Stimulated activated CD4-positive, alpha-beta T cell treated with anti-CD3 and anti-CD28 coated beads, Interleukin-15, amount 100 ng/mL, for 1 hour (primary cell): Measurements from ENCODE around the gene RRAGD.
A peak's percentile ranks its signal among the peaks of the same experiment; 100 is the strongest.

Experiments
- DNase-seq, 2 donors: peaks; one replicate each; pipeline ENCODE4 v3.0.0-alpha.2; 2020; ENCODE audit warnings: low read depth in 1 of 2, low spot score in 1 of 2

RRAGD gene

GRCh38 chr6:89412071-89413005, at the start of gene RRAGD:
Gene RRAGD, minus strand, starts transcription at chr6:89412273. Its CDS starts 280 bp downstream, at chr6:89411993.
- peak; percentile 20 to 53 for DNase-seq

DNA sequence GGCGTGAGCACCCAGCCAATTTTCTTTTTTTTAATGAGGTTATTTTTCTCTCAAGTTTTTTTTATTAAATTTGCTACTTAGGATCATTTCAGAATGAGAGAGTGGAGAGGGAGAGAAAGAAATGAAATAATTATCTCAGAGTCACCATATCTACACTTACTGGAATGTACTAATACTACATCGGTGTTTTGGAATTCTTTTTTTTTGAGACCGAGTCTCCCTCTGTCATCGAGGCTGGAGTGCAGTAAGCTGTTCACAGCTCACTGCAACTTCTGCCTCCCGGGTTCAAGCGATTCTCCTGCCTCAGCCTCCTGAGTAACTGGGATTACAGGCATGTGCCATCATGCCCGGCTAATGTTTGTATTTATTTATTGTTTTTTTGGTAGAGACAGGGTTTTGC, 48.6 kb upstream of the RRAGD start:
- no peak for DNase-seq

DNA sequence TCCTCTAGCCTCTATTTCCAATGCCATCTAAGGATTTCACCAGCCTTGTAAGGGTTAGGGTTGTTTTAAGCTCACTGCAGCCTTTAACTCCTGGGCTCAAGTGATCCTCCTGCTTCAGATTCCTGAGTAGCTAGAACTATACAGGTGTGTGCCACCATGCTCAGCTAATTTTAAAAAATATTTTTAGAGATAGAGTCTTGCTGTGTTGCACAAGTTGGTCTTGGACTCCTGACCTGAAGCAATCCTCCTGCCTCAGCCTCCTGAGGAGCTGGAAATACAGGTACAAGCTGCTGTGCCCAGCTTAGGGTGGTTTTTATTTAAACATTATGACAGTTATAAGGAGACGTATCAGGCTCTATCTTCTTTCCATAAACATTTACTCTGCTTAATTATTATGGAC, 47.4 kb upstream of the RRAGD start:
- DNase-seq: no peak

DNA sequence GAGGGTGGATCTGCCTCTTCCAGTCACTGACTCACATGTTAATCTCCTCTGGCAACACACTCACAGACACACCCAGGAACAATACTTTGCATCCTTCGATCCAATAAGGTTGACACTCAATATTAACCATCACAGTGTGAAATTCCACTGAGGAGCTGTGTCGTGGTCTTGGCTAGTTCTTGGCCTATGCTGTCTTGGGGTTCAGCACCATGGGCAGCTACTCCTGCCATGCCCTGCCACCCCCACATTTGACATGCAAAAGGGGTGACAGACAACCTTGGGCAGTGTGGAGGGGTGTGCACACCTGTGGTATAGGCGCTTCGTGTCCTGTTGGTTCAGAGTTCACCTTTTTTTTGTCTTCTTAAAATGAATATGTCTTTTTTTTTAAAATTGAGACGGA, 46.6 kb upstream of the RRAGD start:
- DNase-seq: no peak

DNA sequence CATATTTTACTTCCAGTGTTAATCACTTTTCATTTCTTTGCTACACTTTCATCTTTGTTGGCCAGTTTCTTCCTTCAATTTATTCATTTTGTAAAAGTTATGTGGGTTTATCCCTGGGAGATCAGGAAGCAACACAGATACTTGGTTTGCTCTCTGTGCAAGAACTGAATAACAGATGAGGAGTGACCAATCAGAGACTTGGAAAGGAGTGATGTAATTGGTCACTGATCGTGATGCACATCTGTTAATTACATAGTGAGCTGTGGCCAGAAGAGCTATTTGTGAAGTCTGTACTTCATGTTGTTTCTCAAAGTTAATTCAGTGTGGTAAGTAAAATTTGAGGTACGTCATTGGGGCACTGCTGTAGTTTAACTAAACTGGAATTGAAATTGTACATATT, 42.2 kb upstream of the RRAGD start:
- DNase-seq: no peak

DNA sequence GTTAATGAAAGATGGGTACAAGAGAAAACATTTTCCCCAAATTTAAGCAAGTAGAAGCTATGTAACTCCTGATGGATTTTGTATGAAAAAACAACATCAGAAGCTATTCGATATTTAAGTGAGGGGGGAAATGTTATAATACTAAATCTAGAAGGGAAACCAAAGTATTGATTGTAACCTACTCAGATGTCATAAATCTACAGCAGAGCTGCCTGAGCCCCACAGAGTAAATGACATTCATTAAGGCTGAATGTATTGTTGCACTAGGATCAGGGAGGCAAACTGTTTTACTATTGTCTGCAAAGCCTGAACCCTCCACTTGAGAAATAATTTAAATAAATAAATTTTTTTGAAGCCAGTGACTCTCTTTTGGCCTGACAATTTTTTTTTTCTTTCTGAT, 40.2 kb upstream of the RRAGD start:
- no peak for DNase-seq

DNA sequence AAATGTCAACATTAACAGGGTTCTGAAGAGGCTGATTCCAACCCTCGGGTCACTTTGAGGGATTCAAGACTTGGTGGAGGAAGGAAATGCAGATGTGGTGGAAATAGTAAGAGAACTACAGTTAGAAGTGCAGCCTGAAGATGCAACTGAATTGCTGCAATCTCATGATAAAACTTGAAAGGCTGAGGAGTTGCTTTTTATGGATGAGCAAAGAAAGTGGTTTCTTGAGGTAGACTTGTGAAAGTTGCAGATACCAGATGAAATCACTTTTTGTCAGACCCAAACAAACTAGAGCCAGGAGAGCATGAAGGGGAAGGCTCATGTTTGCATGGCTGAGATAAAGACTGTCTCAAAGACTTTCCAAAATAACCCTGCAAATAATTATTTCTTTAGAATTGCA, 37.1 kb upstream of the RRAGD start:
- no peak for DNase-seq

- no peak for DNase-seq
Measured at GRCh38 chr6:89443658-89444057, 31.6 kb upstream of the RRAGD start.

DNA sequence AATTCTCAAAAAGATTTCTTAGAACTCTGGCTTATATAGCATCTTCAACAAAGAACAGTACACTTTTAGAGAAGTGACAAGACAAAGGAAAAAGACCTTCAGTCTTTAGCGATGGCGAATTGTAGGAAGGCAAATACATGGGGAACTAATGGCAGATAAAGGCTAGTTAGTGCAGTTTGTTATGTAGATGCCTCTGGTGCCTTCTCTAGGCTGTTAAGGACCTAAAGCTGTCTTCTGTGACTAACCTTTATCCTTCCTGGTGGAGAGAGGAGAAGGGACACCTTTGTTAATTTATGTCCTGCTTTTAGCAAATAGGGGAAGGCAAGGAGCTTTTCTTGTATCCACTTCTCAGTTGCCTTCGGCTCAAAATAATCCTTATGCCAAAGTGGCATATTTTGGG, 28.1 kb upstream of the RRAGD start:
- no peak for DNase-seq

DNA sequence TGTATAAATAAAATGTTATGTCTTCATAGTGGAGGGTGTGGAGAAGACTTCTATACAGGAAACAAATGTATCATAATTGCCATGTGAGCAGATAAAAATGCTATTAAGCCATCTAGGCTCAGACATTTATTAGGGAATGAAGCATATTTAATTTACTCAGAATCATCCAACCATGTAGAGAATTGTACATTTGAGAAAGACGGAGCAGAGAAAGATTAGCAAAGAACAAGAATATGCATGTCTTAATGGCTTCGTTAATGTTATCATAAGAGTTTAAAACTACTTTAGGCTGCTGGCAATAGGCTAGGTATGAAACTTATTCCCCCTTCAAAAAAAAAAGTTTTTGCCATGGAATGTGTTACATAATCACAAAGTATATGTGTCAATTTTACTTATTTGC, 26.9 kb upstream of the RRAGD start:
- no peak for DNase-seq

GRCh38 chr6:89438248-89438647, 26.2 kb upstream of the RRAGD start:
- DNase-seq: no peak

- no peak for DNase-seq
Measured at GRCh38 chr6:89436226-89436625, 24.2 kb upstream of the RRAGD start.

DNA sequence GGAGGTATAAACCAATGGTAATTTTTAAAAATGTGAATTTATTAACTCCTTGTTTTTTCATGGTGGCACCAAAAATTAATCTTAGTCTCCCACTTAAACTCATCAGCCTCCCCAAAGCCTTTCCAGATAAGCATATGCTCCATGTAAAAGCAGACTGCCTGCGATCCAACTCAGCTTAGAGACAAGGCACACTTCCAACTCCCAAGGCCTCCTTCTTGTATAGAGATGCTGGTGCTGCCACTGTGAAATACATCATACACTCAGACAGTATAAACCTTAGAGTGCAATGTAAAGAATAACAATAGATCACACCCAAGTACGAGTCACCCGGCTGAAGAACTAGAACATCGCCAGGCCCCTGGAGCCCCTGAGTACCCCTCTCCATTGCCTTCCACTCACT, 22.9 kb upstream of the RRAGD start:
- no peak for DNase-seq

GRCh38 chr6:89434150-89434499, 22.1 kb upstream of the RRAGD start:
- no peak for DNase-seq

DNA sequence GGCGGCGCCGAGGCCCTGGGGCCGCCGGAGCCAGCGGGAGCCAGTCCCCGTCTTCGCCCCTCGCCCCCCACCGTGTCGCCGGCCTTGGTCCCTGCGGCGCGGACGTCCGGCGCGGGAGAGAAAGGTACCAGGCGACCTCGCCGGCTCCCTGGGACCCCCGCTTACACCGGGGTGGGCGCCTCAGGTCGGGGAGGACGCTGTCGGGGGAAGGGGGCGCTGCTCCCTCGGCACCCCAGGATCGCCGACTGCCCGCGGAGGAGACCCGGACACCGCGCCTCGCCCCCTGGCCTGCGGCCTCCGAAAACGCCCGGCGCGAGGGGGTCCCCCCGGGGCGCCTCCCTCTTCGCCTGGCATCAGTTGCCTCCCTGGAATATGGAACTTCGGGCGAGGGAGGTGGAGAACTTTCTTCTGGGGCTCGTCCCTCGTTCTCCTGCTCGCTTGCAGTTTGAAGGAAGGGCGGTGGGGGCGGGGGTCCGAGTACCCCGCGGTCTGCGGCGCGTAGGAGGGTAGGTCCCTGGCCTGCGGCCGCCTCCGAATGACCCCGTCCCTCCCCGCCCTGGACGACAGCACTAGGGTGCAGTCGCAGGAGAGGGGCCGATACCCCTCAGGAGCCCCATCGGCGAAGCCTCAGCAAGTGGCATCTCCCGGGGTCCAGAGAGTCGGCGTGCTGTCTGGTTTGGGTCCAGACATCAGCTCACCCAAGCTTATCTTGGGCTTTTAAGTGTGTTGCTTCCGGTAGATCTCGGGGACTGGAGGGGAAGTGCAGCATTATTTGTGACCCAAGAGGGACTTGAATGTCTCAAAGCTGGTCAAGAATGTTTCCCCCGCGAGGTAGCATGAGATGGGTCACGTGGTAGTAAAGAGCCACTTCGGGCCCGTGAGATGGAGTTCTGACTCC, 21.4 kb upstream of the RRAGD start:
- DNase-seq: no peak

DNA sequence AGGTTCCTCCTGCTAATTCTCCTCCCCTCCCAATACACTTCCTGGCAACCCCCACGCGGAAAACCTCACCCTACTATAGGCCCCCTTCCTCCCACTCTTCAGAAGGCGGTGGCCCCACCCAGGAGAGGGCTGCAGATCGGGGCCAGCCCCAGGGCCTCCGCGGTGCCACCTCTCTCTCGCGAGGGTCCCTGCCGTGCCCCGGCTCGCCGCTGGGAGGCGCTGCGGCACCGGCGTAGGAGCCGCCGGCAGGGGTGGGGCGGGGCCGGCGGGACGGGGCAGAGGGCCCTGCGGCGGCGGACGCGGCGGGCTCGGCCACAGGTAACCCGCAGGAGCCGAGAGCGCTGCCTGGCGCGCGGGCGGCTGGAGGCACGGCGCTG, 20.8 kb upstream of the RRAGD start, which contains the start of gene ANKRD6:
Gene ANKRD6 (plus strand): TSS at position 278 of the 377 bp plus-strand sequence. CDS start 133,825 bp downstream, outside the sequence.
- DNase-seq: peak; percentile 74 to 82

DNA sequence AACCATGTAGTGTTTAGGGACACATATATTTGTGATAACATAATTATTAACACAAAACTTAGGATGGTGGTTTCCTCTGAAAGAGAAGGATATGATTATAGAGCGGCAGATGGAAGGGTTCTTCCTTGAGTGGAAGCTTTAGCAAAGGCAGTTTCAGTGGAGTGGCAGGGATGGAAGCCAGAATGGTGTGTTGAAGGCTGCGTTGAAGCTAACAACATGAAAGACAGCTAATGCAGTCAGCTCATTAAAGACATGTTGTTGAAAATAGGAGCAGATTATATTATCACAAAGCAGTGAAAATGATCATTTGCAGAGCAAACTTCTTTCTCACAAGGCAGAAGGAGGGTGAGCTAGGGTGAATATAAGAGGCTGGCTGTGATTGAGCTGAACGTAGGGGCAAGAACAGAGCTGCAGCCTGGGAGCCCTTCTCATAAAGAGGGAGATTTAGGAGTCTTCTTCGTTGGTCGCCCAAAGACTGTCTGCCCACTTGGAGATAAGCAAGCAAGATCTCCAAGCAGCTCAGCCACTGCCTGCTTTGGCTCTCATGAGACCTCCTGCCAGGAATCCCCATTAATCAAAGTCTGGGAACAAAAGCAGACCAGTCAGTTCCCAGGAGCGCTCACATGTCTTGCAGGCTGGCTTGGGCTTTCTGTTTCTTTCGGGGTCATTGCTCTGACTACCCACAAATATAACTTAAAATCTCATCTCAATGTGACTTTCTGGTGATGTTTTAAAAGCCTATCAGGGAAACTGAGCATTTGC, 18.3 kb upstream of the RRAGD start:
- no peak for DNase-seq

DNA sequence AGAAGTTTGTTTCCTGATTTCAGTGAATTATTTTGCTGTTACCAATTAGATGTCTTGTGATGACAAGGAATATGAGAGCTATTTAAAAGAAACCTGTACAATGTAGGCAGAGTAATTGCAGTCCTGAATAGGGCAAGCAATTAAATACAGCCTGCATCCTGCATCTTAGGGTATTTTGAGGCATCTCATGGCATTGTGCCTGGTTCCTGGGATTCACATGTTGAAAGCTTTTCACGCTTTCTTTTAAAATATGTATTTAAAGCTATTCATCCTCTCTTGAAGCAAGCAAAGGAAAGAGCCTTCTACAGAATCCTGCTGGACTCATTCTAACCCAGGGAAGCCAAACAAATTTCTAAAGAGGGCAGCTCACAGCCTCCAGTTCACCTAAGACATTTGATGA, 4.7 kb upstream of the RRAGD start:
- DNase-seq: no peak

DNA sequence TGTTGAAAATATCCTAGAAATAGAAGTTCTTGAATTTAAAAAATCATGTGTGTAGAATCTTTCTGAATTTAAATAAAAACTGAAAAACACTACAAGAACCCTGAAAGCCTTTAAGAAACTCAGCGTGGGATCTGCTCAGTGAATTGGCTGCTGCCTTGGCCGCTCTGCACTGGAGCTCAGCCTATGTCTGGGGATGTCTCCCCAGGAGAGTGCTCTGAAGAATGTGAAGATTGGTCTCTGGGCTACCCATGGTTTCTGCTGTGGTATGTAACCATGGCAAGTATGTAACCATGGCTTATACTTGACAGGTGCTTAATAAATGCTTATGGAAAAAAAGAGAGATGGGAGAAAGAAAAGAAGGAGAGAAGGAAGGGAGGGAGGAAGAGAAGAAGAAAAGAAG, 3.1 kb upstream of the RRAGD start:
- no peak for DNase-seq

GRCh38 chr6:89414215-89414614, 2.1 kb upstream of the RRAGD start:
- DNase-seq: no peak

GRCh38 chr6:89413006-89413400, 930 bp upstream of the RRAGD start:
- no peak for DNase-seq
